OCI-LY1 (cell line): Measurements from ENCODE around the gene UST.

Source experiments
- CTCF ChIP-seq: fragments of 200-600 bp; sonication (generic), shearing (Covaris generic); IDR thresholded peaks from 2 replicates; pipeline ENCODE4 v1.5.1; 2017; ENCODE audit warnings: mild to moderate bottlenecking, antibody characterized with exemption, low read length, moderate library complexity, mixed read lengths
- EZH2 ChIP-seq: fragments of 200-600 bp; sonication (generic), shearing (Covaris generic); IDR thresholded peaks from 2 replicates; pipeline ENCODE4 v1.8.0; 2017; ENCODE audit warnings: borderline replicate concordance, mixed run types, mild to moderate bottlenecking, antibody characterized with exemption, low read length, moderate library complexity, mixed read lengths

- no peak for TF ChIP-seq CTCF
- no peak for TF ChIP-seq EZH2
Measured at GRCh38 chr6:148811459-148811858, 64.6 kb downstream of the UST start.
